Ascending aorta (tissue), 2 donors: ENCODE measurements around the gene ASIC3. TPM values are rescaled to one million over a fixed set of nuclear protein-coding genes. Genes with fewer than 3 reads are reported as not detected.

Experiments used
- DNase-seq, 2 donors: peaks; one replicate each; pipeline ENCODE4 v3.0.0-alpha.2; 2019; ENCODE audit warnings: low spot score in 2 of 2
- H3K27ac ChIP-seq, 2 donors: fragments of 200-600 bp; sonication (generic); one replicate each; pipeline ENCODE4 v1.5.1; 2016 to 2017; ENCODE audit warnings: mild to moderate bottlenecking in 1 of 2
- H3K27me3 ChIP-seq: fragments of 200-600 bp; sonication (generic); one replicate; pipeline ENCODE4 v1.5.1; 2017
- H3K36me3 ChIP-seq, 2 donors: fragments of 200-600 bp; sonication (generic); one replicate each; pipeline ENCODE4 v1.5.1; 2016
- H3K4me1 ChIP-seq, 2 donors: fragments of 200-600 bp; sonication (generic); one replicate each; pipeline ENCODE4 v1.5.1; 2016 to 2017; ENCODE audit warnings: mild to moderate bottlenecking in 1 of 2
- H3K4me3 ChIP-seq, 2 donors: fragments of 200-600 bp; sonication (generic); one replicate each; pipeline ENCODE4 v1.5.1; 2016 to 2017; ENCODE audit warnings: mild to moderate bottlenecking in 1 of 2
- H3K9me3 ChIP-seq, 2 donors: fragments of 200-600 bp; sonication (generic); one replicate each; pipeline ENCODE4 v1.5.1; 2016
- CTCF ChIP-seq, 3 experiments: fragments of 200-600 bp in 2 of 3; fragments of 450-650 bp in 1 of 3; sonication (generic) in 2 of 3; IDR thresholded peaks; one replicate each; pipeline ENCODE4 v1.5.1; 2016 to 2019; ENCODE audit warnings: antibody characterized with exemption in 3 of 3, mild to moderate bottlenecking in 1 of 3, moderate library complexity in 1 of 3
- intact Hi-C: fragments of 100-400 bp; cut with DNase I; formaldehyde crosslinking; loops from one replicate; pipeline ENCODE4 v1.15.1; 2023
- total RNA-seq: library from RNA; depleted of rRNA; stranded (reverse); fragments of >200 nt; gene quantifications from one replicate; pipeline ENCODE4 v1.1.0, GENCODE V29; 2016

The ASIC3 gene
- total RNA-seq, 1 donor from 2014 or later, result not detected

DNA sequence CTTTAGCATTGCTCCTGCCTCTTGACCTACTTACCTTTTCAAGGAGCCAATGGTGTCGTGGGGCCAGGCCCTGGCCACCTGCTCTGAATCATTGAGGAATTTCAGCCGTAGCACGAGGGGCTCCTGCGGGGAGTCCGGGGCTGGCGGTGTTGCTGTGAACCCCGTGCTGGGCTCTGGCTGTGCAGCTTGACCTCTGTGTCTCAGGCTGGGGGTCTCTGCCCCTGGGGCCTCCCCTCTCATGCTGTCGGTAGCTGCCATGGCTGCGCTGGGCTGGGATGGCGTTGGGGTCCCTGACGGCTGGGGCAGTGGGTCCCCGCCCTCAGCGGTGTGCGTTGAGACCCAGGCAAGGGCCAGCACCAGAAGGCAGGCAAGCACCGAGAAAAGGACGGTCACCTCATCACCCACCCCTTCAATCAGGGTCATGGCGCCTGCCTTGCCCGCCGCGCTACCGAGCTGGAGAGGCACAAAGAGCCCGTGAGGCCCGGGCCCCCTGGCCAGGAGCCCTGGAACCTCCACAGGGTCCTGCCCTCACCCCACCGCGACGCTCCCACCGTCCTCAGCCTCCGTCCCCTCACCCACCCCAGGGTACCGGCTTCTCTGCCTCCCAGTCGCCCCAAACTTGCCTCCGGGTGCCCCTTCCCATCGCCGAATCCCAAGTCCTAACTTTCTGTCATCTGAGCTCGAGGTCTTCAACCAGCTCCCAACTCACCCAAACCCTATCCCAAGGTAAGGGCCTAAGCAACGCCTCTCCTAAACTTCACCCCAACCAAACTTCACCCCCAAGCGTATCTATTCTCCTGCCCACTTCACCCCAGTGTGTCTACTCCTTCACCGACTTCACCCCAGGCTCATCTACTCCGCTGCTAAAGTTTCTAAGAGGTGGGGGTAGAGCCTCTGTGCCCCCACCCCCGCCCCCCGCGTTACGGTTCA, 34.1 kb downstream of the ASIC3 start:
- H3K27me3 ChIP-seq, result no peaks in the 10 kb centered on the region
- no peak for DNase-seq
- H3K4me3 ChIP-seq, result peak overlapping the region; percentile 75 to 87
- intact Hi-C loops, result loop anchor here (5.0 to 10.0 kb wide), 3 partner anchors 165 to 1368 kb away; partner anchors contain the start of gene SMARCD3
- peaks cover 24 to 38% of the 10 kb centered on the region in 2 donors for H3K4me1 ChIP-seq
- H3K9me3 ChIP-seq, result no peaks in the 10 kb centered on the region
- TF ChIP-seq CTCF (IDR thresholded peaks at IDR 0.05), result no peak
- peak overlapping the region; percentile 95 to 96 for H3K27ac ChIP-seq
- H3K36me3 ChIP-seq, result peaks cover 0 to 3% of the 10 kb centered on the region in 2 donors

DNA sequence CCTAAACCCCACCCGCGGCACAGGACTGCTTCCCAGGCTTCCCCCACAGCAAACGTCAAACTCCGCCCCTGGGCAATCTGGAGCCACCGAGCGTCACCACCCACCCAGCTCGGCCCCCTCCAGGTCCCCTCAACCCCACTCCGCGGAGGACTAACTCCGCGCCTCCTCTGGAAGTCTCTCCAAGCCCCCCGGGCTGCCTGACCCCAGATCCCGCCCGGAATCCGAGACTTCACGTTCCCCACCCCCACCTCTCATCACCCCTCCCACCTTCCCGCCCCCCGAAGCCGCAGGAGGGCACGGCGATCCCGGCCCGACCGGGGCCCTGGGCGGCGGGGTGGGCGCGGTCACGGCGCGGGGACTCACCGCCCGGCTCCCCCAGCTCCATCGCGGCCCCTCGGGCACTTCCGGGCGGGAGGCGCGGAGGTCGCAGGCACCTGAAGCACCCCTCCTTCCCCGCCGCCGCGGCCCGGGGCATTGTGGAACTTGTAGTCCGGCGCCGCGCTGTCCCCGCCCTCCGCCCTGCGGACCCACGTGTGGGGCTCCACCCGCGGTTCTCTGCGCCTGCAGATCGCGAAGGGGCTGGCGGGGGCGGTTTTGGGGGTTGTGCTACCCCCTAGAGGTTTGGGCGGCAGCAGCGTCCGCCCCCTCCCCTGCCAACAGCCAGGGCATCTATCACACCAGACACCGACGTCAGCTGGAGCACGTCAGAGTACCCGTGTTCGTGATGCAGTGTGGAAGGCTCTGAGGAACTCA, 34.9 kb downstream of the ASIC3 start, which contains the start of gene TMUB1:
TMUB1 (minus strand) TSS at position 423 of the 753 bp plus-strand sequence. CDS start 930 bp downstream, outside the sequence.
- peak within 1 kb of the TSS; percentile 75 to 87 for H3K4me3 ChIP-seq
- peak within 1 kb of the TSS; percentile 95 to 96 for H3K27ac ChIP-seq
- H3K27me3 ChIP-seq, result no peaks in the 10 kb centered on the region
- TF ChIP-seq CTCF (IDR thresholded peaks at IDR 0.05), result no peak
- intact Hi-C loops, result loop anchor here (5.0 to 10.0 kb wide), 3 partner anchors 164 to 1368 kb away; partner anchors contain the start of gene SMARCD3
- DNase-seq, result peak; percentile 42 to 93
- H3K9me3 ChIP-seq, result no peaks in the 10 kb centered on the region
- peaks cover 32 to 44% of the 10 kb centered on the region in 2 donors for H3K4me1 ChIP-seq
- H3K36me3 ChIP-seq, result peaks cover 0 to 3% of the 10 kb centered on the region in 2 donors

GRCh38 chr7:151083824-151084160, 35.5 kb downstream of the ASIC3 start:
- intact Hi-C loops, result loop anchor here (5.0 to 10.0 kb wide), 3 partner anchors 164 to 1369 kb away; partner anchors contain the start of gene SMARCD3
- H3K4me3 ChIP-seq, result peak overlapping the region; percentile 75 to 87
- peaks cover 32 to 47% of the 10 kb centered on the region in 2 donors for H3K4me1 ChIP-seq
- no peaks in the 10 kb centered on the region for H3K9me3 ChIP-seq
- no peaks in the 10 kb centered on the region for H3K27me3 ChIP-seq
- H3K27ac ChIP-seq, result peak overlapping the region; percentile 95 to 96
- DNase-seq, result no peak
- H3K36me3 ChIP-seq, result peaks cover 0 to 3% of the 10 kb centered on the region in 2 donors
- no peak for TF ChIP-seq CTCF (IDR thresholded peaks at IDR 0.05)

- DNase-seq, result no peak
- H3K4me3 ChIP-seq, result peak overlapping the region in 1 of 2 donors; percentile 85
Measured at GRCh38 chr7:151085329-151085690, 37.0 kb downstream of the ASIC3 start.

More at GRCh38 chr7:151085329-151085690, 37.0 kb downstream of the ASIC3 start:
- intact Hi-C loops, result loop anchor here (10.0 kb wide), 2 partner anchors 669 to 1371 kb away; a partner anchor contains a TSS
- peak overlapping the region; percentile 85 to 91 for H3K27ac ChIP-seq
- H3K4me1 ChIP-seq, result peaks cover 24 to 51% of the 10 kb centered on the region in 2 donors
- no peaks in the 10 kb centered on the region for H3K9me3 ChIP-seq
- no peaks in the 10 kb centered on the region for H3K36me3 ChIP-seq
- H3K27me3 ChIP-seq, result no peaks in the 10 kb centered on the region
- no peak for TF ChIP-seq CTCF (IDR thresholded peaks at IDR 0.05)
